WI38 (cell line): Measurements from ENCODE around the gene GLA.

Experiments
- H3K4me3 ChIP-seq: 2 replicates; pipeline ENCODE4 v1.5.1; 2011; ENCODE audit warnings: low read depth, mild to moderate bottlenecking, control low read depth, low read length
- TF ChIP-seq, protein P1 (sequence below): IDR thresholded peaks from 2 replicates; pipeline ENCODE4 v1.5.1; 2012; ENCODE audit warnings: low read depth, mild to moderate bottlenecking, control low read depth, low read length

Gene GLA

DNA sequence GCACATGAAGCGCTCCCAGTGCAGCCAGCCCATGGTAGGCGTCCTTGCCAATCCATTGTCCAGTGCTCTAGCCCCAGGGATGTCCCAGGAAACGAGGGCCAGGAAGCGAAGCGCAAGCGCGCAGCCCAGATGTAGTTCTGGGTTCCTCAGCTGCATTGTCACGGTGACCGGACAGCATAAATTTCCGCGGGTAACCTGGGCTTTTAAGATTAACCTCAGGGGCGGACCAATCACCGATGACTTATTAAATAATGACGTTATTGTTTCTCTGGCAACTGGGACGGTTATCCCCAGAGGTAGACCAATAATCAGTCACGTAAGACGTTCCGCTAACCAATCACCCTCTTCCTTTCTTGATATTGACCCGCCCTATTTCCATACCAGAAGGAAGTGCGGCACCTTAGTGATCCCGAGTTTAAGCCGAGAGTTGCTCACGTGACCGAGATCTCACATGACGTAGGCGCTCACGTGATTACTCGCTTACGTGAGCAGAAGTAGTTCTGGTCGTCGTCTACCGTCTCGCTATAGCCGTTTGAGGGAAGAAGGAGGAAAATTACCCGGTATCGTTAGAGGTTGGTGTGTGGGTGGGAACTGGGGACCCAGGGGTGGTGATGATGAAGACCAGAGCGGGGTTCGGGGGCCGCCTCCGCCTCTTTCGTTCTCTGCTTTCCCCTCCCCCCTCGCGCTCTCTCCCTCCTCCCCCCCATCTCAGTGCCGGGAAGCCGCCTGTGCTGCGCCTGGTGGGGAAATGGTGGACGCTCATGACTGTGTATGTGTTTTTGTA is at the start of gene GLA, which contains the start of gene HNRNPH2:
Gene GLA, minus strand, starts transcription at position 178 of the 784 bp plus-strand sequence. Its CDS starts 22 bp downstream, at position 156.
Gene HNRNPH2, plus strand, starts transcription at position 475 of the 784 bp plus-strand sequence. CDS start 3,767 bp downstream, outside the sequence.
- H3K4me3 ChIP-seq = peak within 1 kb of the TSS; percentile 70
- TF ChIP-seq, protein P1, sequence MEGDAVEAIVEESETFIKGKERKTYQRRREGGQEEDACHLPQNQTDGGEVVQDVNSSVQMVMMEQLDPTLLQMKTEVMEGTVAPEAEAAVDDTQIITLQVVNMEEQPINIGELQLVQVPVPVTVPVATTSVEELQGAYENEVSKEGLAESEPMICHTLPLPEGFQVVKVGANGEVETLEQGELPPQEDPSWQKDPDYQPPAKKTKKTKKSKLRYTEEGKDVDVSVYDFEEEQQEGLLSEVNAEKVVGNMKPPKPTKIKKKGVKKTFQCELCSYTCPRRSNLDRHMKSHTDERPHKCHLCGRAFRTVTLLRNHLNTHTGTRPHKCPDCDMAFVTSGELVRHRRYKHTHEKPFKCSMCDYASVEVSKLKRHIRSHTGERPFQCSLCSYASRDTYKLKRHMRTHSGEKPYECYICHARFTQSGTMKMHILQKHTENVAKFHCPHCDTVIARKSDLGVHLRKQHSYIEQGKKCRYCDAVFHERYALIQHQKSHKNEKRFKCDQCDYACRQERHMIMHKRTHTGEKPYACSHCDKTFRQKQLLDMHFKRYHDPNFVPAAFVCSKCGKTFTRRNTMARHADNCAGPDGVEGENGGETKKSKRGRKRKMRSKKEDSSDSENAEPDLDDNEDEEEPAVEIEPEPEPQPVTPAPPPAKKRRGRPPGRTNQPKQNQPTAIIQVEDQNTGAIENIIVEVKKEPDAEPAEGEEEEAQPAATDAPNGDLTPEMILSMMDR = no peak

GRCh38 chrX:101452056-101452455 is 44.3 kb upstream of the GLA start:
- H3K4me3 ChIP-seq = no peak overlapping the region
- TF ChIP-seq, protein P1 = no peak

DNA sequence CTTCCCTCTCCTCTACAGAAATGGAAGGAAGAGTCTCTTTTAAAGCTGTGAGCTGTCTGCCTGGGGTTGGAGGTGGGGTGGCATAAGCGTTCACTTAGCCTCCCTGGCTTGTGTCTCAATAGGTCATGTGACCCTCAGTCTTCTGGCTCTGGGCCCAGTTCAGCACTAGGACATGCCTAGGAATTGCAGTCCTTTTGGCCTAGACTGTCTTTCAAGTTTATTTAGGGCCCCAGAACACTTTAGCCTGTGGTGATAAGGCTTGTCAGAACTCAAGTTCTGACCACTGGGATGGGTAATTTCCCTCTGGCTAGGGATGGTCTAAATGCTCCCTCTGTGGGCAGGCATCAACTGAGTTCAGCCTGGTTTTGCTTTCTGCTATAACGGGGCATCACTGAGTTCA is 43.2 kb upstream of the GLA start:
- no peak overlapping the region for H3K4me3 ChIP-seq

GRCh38 chrX:101450085-101450484 is 42.4 kb upstream of the GLA start:
- no peak overlapping the region for H3K4me3 ChIP-seq
- TF ChIP-seq, protein P1 = no peak

More for the DNA sequence above, 43.2 kb upstream of the GLA start:
- TF ChIP-seq, protein P1 = no peak

GRCh38 chrX:101449279-101449678 is 41.6 kb upstream of the GLA start:
- TF ChIP-seq, protein P1 = no peak
- no peak overlapping the region for H3K4me3 ChIP-seq

DNA sequence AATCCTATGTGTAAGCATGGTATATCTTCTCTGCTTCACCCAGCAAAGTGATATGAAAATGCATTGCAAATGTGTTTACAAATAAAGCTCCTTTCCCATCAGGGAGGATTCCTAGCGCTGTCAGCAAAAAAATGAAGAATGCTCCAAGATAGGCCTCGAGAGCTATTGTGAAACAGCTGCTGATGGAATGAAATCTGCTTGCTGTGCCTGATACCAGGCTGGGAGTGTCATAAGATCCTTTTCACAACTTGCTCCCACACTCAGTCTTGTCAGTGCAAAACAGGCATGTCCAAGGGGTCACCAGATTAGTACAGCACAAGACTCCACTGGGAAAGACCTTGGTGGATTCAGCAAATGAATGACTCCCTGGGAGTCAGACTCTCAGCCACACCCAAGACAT is 34.4 kb upstream of the GLA start:
- no peak overlapping the region for H3K4me3 ChIP-seq
- TF ChIP-seq, protein P1 = no peak

DNA sequence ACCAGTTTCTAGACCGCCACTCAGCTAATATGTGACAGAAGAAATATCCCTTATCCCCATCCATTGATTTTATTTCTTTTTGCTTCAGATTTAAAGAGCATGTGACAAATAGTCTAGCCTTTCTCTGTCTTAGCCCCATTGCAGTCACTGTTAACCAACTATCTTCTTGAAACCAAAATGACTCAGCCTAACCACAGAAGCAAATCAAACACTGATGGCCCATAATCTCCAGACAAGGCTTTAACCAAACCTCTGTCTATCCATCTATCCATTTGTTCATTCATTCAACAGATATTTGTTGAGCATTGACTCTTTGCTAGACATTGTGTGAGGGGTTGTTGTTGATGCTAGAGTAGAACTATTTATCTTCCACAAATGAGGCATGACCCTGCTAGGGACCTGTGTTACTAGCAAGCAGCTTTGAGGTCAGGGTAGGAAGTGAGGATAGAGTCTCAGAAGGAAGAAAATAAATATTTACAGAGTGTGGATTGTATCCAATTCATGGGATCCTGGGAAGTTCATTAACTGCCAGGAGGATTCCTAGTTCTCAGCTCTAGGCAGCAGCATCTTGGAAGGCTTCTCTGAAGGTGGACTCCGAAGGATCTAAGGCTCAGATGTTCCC is 22.8 kb upstream of the GLA start:
- H3K4me3 ChIP-seq = no peak overlapping the region
- TF ChIP-seq, protein P1 = no peak
